ENCODE results near the gene ESF1.

DNA sequence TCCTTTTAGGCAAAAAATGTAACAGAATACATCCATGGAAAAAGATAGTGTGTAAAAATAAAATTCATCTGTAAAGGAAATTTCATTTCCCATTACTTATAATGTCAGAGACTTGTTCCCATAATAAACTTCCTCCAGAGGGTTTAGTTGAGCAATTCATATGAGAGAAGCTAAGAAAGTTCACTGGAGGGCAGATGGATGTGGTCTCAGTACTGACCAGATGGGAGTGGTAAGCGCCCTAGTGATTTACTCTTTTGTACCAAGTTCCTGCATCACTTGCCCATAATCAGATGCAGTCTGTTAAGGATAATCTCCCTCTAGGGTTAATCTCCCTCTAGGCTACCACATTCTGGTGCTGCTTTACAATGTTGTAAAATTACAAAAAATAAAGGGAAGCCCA lies 61.7 kb downstream of the ESF1 start:
- TF ChIP-seq YY1 (IDR thresholded peaks at IDR 0.05; ENCODE audit: insufficient read depth, insufficient read length), result no peak
- no peak for TF ChIP-seq SUZ12 (IDR thresholded peaks at IDR 0.05; ENCODE audit: extremely low read depth, insufficient read depth, insufficient read length)
